ENCODE results near the gene SPTBN2.
A peak's percentile ranks its signal among the peaks of the same experiment; 100 is the strongest.

The SPTBN2 gene

GRCh38 chr11:66728693-66729385 is at the start of gene SPTBN2:
Gene SPTBN2 (minus strand): TSS chr11:66729216. CDS start chr11:66721240, 7,976 bp downstream.
- DNase-seq (ENCODE audit: low read depth in 3 of 3), result no peak

GRCh38 chr11:66768818-66769217 is 39.8 kb upstream of the SPTBN2 start:
- no peak for DNase-seq (ENCODE audit: low read depth in 3 of 3)

DNA sequence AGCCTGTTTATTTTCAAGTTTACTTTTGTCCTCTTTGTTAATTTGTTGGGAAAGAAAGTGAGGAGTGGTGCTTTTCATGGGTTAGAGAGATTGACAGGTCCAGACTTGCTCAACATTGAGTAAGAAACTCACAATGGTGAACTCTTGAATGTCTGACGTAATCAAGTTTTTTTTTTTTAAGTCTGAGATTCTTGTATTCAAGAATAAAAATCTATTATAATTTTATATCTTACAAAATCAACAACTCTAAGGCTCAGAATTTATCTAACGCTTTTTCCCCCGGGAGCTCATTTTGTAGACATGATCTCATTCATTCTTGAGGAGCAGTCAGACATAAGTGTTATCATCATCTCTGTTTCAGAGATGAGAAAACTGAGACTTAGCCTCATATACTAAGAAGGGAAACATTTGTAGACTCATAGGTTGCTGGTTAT is 39.1 kb upstream of the SPTBN2 start:
- DNase-seq (ENCODE audit: low read depth in 3 of 3), result no peak

DNA sequence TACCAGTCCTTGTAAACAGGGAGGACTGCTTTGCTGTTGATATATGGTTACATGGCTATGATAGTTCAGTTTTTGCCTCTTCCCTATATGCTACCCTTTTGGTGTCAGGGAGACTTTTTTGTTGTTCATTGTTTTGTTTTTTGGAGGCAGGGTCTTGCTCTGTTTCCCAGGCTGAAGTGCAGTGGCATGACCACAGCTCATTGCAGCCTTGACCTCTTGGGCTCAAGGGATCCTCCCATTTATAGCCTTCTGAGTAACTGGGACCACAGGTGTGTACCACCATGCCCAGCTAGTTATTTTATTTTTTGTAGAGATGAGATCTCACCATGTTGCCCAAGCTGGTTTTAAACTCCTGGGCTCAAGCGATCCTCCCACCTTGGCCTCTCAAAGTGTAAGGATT is 38.6 kb upstream of the SPTBN2 start:
- DNase-seq (ENCODE audit: low read depth in 3 of 3), result no peak

DNA sequence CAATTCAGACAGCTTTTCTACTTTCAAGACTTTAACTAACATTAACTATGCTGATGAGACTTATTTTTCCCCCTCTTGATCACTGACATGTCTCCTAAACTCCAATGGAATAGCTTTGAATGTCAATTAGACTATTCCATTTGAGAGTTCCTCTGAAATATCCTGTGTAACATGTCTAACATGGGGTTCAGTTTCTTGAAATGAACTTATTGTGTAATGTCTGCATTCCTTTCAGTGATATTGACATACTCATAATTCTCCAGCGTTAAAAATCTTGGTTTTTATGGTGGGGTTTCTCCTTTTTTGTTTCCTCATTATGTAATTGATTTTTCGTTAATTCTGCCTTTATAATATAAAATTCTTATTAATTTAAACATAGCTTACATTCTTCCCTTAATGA is 37.7 kb upstream of the SPTBN2 start:
- DNase-seq (ENCODE audit: low read depth in 3 of 3), result no peak

GRCh38 chr11:66762088-66762487 is 33.1 kb upstream of the SPTBN2 start:
- DNase-seq (ENCODE audit: low read depth in 3 of 3), result no peak

DNA sequence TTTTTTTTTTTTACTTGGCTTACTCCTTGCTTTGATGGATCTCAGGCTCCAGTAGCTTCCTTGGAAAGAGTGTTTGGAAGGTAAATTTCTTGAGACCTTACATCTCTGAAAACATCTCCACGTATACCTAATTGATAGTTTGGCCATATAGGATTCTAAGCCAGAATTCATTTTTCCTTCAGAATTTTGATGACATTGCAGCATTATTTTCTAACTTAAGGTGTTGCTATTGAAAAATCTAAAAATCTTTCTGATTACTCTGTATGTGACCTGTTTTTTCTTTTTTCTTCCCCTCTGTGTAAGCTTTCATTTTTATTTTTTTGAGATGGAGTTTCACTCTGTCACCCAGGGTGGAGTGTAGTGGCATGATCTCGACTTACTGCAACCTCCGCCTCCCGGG is 23.1 kb upstream of the SPTBN2 start:
- DNase-seq (ENCODE audit: low read depth in 3 of 3), result no peak

DNA sequence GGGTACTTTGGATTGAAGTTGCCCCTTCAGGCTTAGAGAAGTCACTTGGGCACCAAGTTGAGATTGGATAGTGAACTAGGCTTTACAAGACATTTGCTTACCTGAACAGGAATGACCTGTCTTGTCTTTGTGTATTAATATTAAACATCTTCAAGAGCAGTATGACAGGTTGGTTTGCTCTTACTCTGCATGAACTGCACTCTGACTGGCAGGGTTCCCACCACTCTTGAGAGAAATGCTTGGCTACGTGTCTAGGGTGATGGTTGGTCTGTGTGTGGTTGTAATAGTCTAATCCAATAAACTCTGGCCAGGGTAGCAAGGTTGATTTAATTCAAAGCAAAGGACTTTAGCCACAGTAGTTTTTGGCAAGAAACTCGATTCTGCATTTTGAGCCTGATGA is 20.1 kb upstream of the SPTBN2 start:
- no peak for DNase-seq (ENCODE audit: low read depth in 3 of 3)

DNA sequence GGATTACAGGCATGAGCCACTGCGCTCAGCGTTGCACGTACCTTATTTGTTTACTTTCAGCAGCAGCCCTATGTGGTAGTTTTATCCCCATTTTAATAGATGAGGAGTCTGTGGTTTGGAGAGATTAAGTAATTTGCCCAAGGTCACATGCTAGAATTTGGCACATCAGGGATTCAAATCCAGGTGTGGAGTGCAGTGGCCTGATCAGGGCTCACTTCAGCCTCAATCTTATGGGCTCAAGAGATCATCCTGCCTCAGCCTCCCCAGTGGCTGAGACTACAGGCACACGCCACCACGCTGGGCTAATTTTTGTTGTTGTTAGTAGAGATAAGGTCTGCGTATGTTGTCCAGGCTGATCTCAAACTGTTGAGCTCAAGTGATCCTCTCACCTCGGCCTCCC is 18.5 kb upstream of the SPTBN2 start:
- no peak for DNase-seq (ENCODE audit: low read depth in 3 of 3)

GRCh38 chr11:66745356-66746235 is 16.6 kb upstream of the SPTBN2 start:
- peak in 1 of 3 donors; percentile 44 for DNase-seq (ENCODE audit: low read depth in 3 of 3)

DNA sequence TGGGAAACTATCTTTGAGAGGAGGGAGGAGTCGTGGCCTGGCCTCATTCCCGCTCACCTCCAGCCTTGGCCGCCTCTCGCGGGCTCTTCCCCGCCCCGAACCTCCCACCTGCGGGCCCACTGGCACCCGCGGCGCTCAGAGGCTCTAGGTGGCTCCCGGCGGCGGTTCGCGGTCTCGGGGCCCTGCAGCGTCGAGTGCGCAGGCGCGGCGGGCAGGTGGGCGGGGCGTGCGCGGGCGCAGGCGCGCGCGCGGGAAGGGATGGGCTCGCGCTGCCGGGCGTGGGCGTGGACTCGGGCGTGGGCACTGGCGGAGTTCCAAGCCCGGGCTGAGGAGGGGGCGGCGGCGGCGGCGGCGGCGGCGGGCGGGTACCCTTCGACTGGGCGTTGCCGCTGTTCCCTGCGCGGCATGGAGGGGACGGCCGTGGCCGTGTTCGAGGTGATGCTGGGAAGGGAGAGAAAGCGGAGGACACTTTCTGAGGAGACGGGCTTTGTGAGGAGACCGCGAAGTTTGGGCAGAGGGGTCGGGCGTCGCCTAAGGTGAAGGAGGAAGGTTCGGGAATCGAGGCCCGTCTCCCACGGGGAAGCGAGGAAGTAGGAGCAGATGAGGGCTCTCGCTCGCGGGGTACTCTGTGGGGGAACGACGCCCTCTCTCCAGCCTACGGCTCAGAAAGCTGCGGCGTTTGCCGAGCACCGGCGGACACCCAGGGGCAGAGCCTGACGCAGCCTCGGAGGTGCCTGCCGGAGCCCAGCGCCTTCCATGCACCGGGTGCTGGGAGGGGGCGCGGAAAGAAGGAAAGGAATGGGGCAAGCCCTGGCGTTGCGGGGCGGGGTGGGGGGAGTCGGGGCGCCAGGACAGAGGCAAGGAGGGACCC is 15.7 kb upstream of the SPTBN2 start:
- peak; percentile 75 to 81 (median 76) for DNase-seq (ENCODE audit: low read depth in 3 of 3)

DNA sequence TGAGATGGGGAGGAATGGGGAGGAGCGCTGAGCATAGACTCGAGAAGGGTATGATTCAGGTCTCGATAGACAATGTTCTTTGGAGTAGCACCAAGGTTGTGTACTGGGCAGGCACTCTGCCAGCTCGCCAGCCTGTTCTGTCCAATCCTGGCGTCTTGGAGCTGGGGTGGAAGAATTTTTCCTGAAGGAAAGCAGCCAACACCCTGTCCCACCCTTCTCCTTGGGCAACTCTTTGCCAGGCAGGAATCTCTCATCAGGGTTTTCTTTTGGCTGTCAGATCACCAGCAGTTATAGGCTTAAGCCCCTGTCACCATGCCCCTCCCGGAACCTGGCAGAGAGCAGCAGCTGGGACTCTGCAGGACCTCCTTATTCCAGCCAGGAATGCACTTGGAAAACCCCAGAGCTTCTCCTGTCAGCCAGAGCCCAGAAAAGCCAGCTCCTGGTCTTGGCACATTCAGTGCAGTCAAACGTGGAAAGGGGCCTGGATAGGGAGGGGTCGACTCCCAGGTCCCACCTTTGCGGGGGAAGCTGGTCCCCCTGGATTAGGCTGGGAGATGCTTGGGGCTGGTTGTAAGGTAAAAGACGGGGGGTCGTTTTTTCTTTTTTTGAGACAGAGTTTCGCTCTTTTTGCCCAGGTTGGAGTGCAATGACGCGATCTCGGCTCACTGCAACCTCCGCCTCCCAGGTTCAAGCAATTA is 14.4 kb upstream of the SPTBN2 start:
- no peak for DNase-seq (ENCODE audit: low read depth in 3 of 3)

- DNase-seq (ENCODE audit: low read depth in 3 of 3), result no peak
Observed at GRCh38 chr11:66741153-66741552, 12.1 kb upstream of the SPTBN2 start.

DNA sequence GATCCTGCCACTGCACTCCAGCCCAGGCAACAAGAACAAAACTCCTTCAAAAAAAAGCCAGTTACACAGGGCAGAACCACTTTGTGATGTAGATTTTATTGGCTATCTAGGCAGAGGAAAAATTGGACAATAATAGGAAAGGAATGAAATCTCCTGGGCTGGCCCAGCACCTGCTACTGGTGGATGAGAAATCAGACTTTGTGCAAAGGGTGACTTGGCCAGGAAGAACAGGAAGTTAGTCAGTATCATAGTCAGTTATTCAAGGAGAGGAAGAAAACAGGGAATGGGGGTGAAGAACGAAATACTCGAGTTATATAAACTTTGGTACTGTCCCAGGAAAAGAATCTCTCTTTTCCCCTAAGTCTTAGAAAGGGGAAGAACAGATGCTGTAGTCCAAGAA is 11.0 kb upstream of the SPTBN2 start:
- no peak for DNase-seq (ENCODE audit: low read depth in 3 of 3)

DNA sequence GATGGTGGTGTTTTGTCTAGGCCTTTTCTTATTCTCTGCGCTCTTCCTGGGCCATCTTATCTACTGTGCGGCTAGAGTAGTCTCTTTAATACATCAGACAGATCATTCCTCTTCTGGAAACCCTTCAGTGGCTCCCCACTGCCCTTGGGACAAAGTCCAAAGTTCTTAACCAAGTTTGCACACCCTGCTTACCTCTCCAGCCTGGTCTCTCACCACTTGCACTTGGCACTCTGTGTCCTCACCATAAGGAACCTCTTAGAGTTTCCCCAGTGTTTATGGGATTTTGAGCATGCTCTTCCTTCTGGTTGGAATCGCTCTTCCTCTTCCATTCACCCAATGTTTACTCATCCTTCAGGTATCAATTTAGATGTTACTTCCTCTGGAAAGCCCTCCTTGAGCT is 5.2 kb upstream of the SPTBN2 start:
- DNase-seq (ENCODE audit: low read depth in 3 of 3), result no peak

DNA sequence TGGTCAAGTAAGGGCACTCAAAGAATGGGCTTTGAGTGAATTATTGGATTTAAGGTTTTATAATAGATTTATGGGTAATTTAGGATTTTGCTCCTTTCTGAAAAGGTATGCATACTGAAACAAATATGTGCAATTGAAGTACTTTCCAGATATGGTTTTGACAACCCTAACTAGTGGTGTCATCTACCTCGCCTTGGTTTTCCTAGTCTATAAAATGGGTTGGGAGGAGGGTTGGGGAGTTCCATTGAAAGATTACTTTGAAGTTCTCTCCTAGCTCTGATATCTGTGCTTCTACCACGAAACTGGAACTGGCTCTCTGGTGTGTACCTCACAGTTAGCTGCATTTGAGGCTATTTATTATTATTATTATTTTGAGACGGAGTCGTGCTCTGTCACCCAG is 431 bp upstream of the SPTBN2 start:
- no peak for DNase-seq (ENCODE audit: low read depth in 3 of 3)

- no peak for DNase-seq (ENCODE audit: low read depth in 3 of 3)
Observed at GRCh38 chr11:66728038-66728692, 851 bp downstream of the SPTBN2 start.

DNA sequence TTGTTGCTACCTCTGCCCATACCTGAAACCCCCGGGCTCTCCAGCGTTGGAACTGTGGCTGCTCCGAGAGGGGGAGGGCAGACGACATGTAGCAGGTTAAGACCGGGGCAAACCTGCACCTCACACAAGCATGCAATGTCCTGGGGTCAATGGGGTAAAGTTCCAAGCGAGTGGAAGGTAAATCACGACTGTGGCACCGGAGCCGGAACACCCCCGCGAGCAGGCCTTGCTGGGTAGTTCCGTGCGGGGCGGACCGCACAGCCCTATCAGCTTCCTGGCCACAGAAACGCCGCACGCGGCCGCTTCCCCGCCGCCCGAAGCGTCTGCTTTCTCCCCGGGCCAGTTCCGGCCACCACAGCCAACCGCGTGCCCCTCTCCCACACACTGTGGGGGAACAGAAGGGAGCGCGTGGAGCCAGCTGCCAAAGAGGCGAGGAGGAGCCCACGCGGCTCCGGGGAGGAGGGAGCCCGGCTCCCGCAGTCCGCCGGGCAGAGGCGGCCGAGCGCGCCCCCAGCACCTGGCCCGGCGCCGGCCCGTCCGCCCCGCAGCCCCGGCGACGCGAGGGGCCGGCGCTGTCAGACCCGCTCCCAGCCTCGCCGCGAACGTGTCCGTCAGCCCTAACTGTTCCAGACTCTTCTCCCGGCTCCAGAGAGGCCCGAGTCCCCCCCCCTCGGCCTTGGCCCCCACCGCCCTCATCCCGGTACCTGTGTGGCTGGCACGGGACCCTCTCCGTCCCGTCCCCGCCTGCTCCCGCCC is 1.6 kb downstream of the SPTBN2 start:
- DNase-seq (ENCODE audit: low read depth in 3 of 3), result no peak

GRCh38 chr11:66725647-66726046 is 3.4 kb downstream of the SPTBN2 start:
- no peak for DNase-seq (ENCODE audit: low read depth in 3 of 3)

GRCh38 chr11:66725114-66725513 is 3.9 kb downstream of the SPTBN2 start:
- no peak for DNase-seq (ENCODE audit: low read depth in 3 of 3)
